Measurements from ENCODE around the gene SMIM22.
A peak's percentile ranks its signal among the peaks of the same experiment; 100 is the strongest.

The SMIM22 gene

GRCh38 chr16:4801051-4801961, 6.1 kb downstream of the SMIM22 start:
- no peaks in the 10 kb centered on the region for H3K9me3 ChIP-seq (ENCODE audit: insufficient read depth, low read depth, low read length)
- no peaks in the 10 kb centered on the region for H3K27me3 ChIP-seq (ENCODE audit: insufficient read depth, low read length)
- H3K36me3 ChIP-seq (ENCODE audit: insufficient read depth, low read depth, low read length), result peaks cover 30% of the 10 kb centered on the region
- H3K4me1 ChIP-seq (ENCODE audit: insufficient read depth, low read length), result peaks cover 13% of the 10 kb centered on the region
- H3K27ac ChIP-seq (ENCODE audit: low read length), result no peak overlapping the region
- H3K4me3 ChIP-seq (ENCODE audit: low read length), result peak overlapping the region; percentile 72
- peak overlapping the region; percentile 64 for H3K9ac ChIP-seq (ENCODE audit: low read depth, low read length)

- Histone ChIP-seq H3K9me3 (ENCODE audit: insufficient read depth, low read depth, low read length) (no peaks in the 10 kb centered on the region), H3K9ac (ENCODE audit: low read depth, low read length) (peak within 1 kb of the TSS; percentile 71; the same call in 1 of the 2 replicates), H3K4me1 (ENCODE audit: insufficient read depth, low read length) (peaks cover 13% of the 10 kb centered on the region), H3K27me3 (ENCODE audit: insufficient read depth, low read length) (no peaks in the 10 kb centered on the region), H3K36me3 (ENCODE audit: insufficient read depth, low read depth, low read length) (peaks cover 35% of the 10 kb centered on the region), H3K4me3 (ENCODE audit: low read length) (peak within 1 kb of the TSS; percentile 72), H3K27ac (ENCODE audit: low read length) (no peak within 1 kb of the TSS)
Observed at GRCh38 chr16:4801962-4802658, 6.9 kb downstream of the SMIM22 start, which contains the start of gene ROGDI. Gene ROGDI (minus strand): TSS chr16:4802633. CDS start chr16:4802571, 62 bp downstream.

- H3K4me3 ChIP-seq (ENCODE audit: low read length), result peak overlapping the region; percentile 72
- peaks cover 13% of the 10 kb centered on the region for H3K4me1 ChIP-seq (ENCODE audit: insufficient read depth, low read length)
- no peaks in the 10 kb centered on the region for H3K9me3 ChIP-seq (ENCODE audit: insufficient read depth, low read depth, low read length)
- H3K9ac ChIP-seq (ENCODE audit: low read depth, low read length), result peak overlapping the region; percentile 71; the same call in 1 of the 2 replicates
- H3K27ac ChIP-seq (ENCODE audit: low read length), result no peak overlapping the region
- H3K27me3 ChIP-seq (ENCODE audit: insufficient read depth, low read length), result no peaks in the 10 kb centered on the region
- peaks cover 38% of the 10 kb centered on the region for H3K36me3 ChIP-seq (ENCODE audit: insufficient read depth, low read depth, low read length)
Observed at GRCh38 chr16:4802659-4803287, 7.6 kb downstream of the SMIM22 start.

GRCh38 chr16:4803401-4803844, 8.3 kb downstream of the SMIM22 start:
- H3K9ac ChIP-seq (ENCODE audit: low read depth, low read length), result peak overlapping the region; percentile 71; the same call in 1 of the 2 replicates
- H3K36me3 ChIP-seq (ENCODE audit: insufficient read depth, low read depth, low read length), result peaks cover 44% of the 10 kb centered on the region
- H3K27me3 ChIP-seq (ENCODE audit: insufficient read depth, low read length), result no peaks in the 10 kb centered on the region
- H3K4me1 ChIP-seq (ENCODE audit: insufficient read depth, low read length), result peaks cover 13% of the 10 kb centered on the region
- H3K27ac ChIP-seq (ENCODE audit: low read length), result no peak overlapping the region
- H3K9me3 ChIP-seq (ENCODE audit: insufficient read depth, low read depth, low read length), result no peaks in the 10 kb centered on the region
- H3K4me3 ChIP-seq (ENCODE audit: low read length), result peak overlapping the region; percentile 72

GRCh38 chr16:4803898-4804762, 9.0 kb downstream of the SMIM22 start:
- no peak overlapping the region for H3K4me3 ChIP-seq (ENCODE audit: low read length)
- no peak overlapping the region for H3K9ac ChIP-seq (ENCODE audit: low read depth, low read length)
- peaks cover 47% of the 10 kb centered on the region for H3K36me3 ChIP-seq (ENCODE audit: insufficient read depth, low read depth, low read length)
- H3K9me3 ChIP-seq (ENCODE audit: insufficient read depth, low read depth, low read length), result no peaks in the 10 kb centered on the region
- H3K27ac ChIP-seq (ENCODE audit: low read length), result no peak overlapping the region
- H3K4me1 ChIP-seq (ENCODE audit: insufficient read depth, low read length), result peaks cover 13% of the 10 kb centered on the region
- no peaks in the 10 kb centered on the region for H3K27me3 ChIP-seq (ENCODE audit: insufficient read depth, low read length)

GRCh38 chr16:4805231-4805630, 10.1 kb downstream of the SMIM22 start:
- H3K9me3 ChIP-seq (ENCODE audit: insufficient read depth, low read depth, low read length), result no peaks in the 10 kb centered on the region
- H3K27ac ChIP-seq (ENCODE audit: low read length), result no peak overlapping the region
- peaks cover 54% of the 10 kb centered on the region for H3K36me3 ChIP-seq (ENCODE audit: insufficient read depth, low read depth, low read length)
- peaks cover 13% of the 10 kb centered on the region for H3K4me1 ChIP-seq (ENCODE audit: insufficient read depth, low read length)
- H3K27me3 ChIP-seq (ENCODE audit: insufficient read depth, low read length), result no peaks in the 10 kb centered on the region
- no peak overlapping the region for H3K4me3 ChIP-seq (ENCODE audit: low read length)
- H3K9ac ChIP-seq (ENCODE audit: low read depth, low read length), result no peak overlapping the region

GRCh38 chr16:4806280-4806679, 11.1 kb downstream of the SMIM22 start:
- Histone ChIP-seq H3K4me3 (ENCODE audit: low read length) (no peak overlapping the region), H3K9me3 (ENCODE audit: insufficient read depth, low read depth, low read length) (no peaks in the 10 kb centered on the region), H3K27me3 (ENCODE audit: insufficient read depth, low read length) (no peaks in the 10 kb centered on the region), H3K9ac (ENCODE audit: low read depth, low read length) (no peak overlapping the region), H3K4me1 (ENCODE audit: insufficient read depth, low read length) (peaks cover 8% of the 10 kb centered on the region; the same call in 1 of the 2 replicates), H3K36me3 (ENCODE audit: insufficient read depth, low read depth, low read length) (peaks cover 62% of the 10 kb centered on the region), H3K27ac (ENCODE audit: low read length) (no peak overlapping the region)

GRCh38 chr16:4811242-4811641, 16.1 kb downstream of the SMIM22 start:
- Histone ChIP-seq H3K27me3 (ENCODE audit: insufficient read depth, low read length) (no peaks in the 10 kb centered on the region), H3K9me3 (ENCODE audit: insufficient read depth, low read depth, low read length) (no peaks in the 10 kb centered on the region), H3K36me3 (ENCODE audit: insufficient read depth, low read depth, low read length) (peaks cover 86% of the 10 kb centered on the region), H3K27ac (ENCODE audit: low read length) (no peak overlapping the region), H3K9ac (ENCODE audit: low read depth, low read length) (no peak overlapping the region), H3K4me3 (ENCODE audit: low read length) (no peak overlapping the region), H3K4me1 (ENCODE audit: insufficient read depth, low read length) (no peaks in the 10 kb centered on the region)

- H3K27me3 ChIP-seq (ENCODE audit: insufficient read depth, low read length), result no peaks in the 10 kb centered on the region
- no peak overlapping the region for H3K9ac ChIP-seq (ENCODE audit: low read depth, low read length)
- no peaks in the 10 kb centered on the region for H3K4me1 ChIP-seq (ENCODE audit: insufficient read depth, low read length)
- no peak overlapping the region for H3K4me3 ChIP-seq (ENCODE audit: low read length)
- H3K9me3 ChIP-seq (ENCODE audit: insufficient read depth, low read depth, low read length), result no peaks in the 10 kb centered on the region
- H3K36me3 ChIP-seq (ENCODE audit: insufficient read depth, low read depth, low read length), result peaks cover 84% of the 10 kb centered on the region
- H3K27ac ChIP-seq (ENCODE audit: low read length), result no peak overlapping the region
Observed at GRCh38 chr16:4811773-4812172, 16.6 kb downstream of the SMIM22 start.

- Histone ChIP-seq H3K4me1 (ENCODE audit: insufficient read depth, low read length) (no peaks in the 10 kb centered on the region), H3K27ac (ENCODE audit: low read length) (no peak overlapping the region), H3K9ac (ENCODE audit: low read depth, low read length) (no peak overlapping the region), H3K9me3 (ENCODE audit: insufficient read depth, low read depth, low read length) (no peaks in the 10 kb centered on the region), H3K36me3 (ENCODE audit: insufficient read depth, low read depth, low read length) (peaks cover 80% of the 10 kb centered on the region), H3K27me3 (ENCODE audit: insufficient read depth, low read length) (no peaks in the 10 kb centered on the region), H3K4me3 (ENCODE audit: low read length) (no peak overlapping the region)
Observed at GRCh38 chr16:4813251-4814003, 18.3 kb downstream of the SMIM22 start.
